ENCODE data around the gene WFDC10A.
"Not testable (repeated sequence)": the region's sequence is repeated elsewhere in the genome, so short reads cannot be mapped to it uniquely, and the experiment has no call there.

Gene WFDC10A

GRCh38 chr20:45649312-45649863, 19.8 kb downstream of the WFDC10A start:
- H3K27ac ChIP-seq: no peak overlapping the region
- TF ChIP-seq, protein P1, sequence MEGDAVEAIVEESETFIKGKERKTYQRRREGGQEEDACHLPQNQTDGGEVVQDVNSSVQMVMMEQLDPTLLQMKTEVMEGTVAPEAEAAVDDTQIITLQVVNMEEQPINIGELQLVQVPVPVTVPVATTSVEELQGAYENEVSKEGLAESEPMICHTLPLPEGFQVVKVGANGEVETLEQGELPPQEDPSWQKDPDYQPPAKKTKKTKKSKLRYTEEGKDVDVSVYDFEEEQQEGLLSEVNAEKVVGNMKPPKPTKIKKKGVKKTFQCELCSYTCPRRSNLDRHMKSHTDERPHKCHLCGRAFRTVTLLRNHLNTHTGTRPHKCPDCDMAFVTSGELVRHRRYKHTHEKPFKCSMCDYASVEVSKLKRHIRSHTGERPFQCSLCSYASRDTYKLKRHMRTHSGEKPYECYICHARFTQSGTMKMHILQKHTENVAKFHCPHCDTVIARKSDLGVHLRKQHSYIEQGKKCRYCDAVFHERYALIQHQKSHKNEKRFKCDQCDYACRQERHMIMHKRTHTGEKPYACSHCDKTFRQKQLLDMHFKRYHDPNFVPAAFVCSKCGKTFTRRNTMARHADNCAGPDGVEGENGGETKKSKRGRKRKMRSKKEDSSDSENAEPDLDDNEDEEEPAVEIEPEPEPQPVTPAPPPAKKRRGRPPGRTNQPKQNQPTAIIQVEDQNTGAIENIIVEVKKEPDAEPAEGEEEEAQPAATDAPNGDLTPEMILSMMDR (conservative IDR thresholded peaks at IDR 0.05): no peak

DNA sequence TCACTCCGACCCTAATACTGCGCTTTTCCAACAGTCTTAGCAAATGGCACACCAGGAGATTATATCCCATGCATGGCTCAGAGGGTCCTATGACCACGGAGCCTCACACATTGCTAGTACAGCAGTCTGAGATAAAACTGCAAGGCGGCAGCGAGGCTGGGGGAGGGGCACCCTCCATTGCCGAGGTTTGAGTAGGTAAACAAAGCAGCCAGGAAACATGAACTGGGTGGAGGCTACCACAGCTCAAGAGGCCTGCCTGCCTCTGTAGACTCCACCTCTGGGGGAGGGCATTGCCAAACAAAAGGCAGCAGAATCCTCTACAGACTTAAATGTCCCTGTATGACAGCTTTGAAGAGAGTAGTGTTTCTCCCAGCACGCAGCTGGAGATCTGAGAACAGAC, 22.2 kb downstream of the WFDC10A start:
- not testable (repeated sequence) for H3K27ac ChIP-seq

DNA sequence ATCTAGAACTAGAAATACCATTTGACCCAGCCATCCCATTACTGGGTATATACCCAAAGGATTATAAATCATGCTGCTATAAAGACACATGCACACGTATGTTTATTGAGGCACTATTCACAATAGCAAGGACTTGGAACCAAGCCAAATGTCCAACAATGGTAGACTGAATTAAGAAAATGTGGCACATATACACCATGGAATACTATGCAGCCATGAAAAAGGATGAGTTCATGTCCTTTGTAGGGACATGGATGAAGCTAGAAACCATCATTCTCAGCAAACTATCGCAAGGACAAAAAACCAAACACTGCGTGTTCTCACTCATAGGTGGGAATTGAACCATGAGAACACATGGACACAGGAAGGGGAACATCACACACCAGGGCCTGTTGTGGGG, 27.5 kb downstream of the WFDC10A start:
- H3K27ac ChIP-seq: not testable (repeated sequence)

DNA sequence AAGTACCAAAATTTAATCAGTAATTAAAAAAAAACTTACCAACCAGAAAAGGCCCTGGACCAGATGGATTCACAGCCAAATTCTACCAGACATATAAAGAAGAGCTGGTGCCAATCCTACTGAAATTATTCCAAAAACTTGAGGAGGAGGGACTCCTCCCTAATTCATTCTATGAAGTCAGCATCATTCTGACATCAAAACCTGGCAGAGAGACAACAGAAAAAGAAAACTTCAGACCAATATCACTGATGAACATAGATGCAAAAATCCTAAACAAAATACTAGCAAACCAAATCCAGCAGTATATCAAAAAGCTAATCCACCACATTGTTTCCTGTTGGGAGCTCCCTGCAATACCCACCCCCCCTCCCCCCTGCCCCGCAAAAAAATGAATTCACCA, 40.6 kb downstream of the WFDC10A start, which contains the start of gene WFDC11:
WFDC11 (minus strand) TSS at position 101 of the 400 bp plus-strand sequence. CDS start 19,639 bp downstream, outside the sequence.
- H3K27ac ChIP-seq: no peak within 1 kb of the TSS
- TF ChIP-seq, protein P1 (conservative IDR thresholded peaks at IDR 0.05): no peak

DNA sequence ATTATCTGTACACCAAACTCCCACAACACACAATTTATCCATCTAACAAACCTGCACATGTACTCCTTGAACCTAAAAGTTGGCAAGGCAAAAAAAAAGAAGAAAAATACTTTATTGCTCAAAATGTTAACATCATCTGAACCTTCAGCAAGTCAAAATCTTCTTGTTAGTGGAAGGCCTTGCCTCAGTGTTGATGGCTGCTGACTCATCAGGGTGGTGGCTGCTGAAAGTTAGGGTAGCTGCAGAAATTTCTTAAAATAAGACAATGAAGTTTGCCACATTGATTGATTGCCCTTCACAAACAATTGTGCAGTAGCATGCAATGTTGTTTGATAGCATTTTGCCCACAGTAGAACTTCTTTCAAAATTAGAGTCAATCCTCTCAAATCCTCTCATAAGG, 43.2 kb downstream of the WFDC10A start:
- H3K27ac ChIP-seq: no peak overlapping the region
- TF ChIP-seq, protein P1 (conservative IDR thresholded peaks at IDR 0.05): no peak

DNA sequence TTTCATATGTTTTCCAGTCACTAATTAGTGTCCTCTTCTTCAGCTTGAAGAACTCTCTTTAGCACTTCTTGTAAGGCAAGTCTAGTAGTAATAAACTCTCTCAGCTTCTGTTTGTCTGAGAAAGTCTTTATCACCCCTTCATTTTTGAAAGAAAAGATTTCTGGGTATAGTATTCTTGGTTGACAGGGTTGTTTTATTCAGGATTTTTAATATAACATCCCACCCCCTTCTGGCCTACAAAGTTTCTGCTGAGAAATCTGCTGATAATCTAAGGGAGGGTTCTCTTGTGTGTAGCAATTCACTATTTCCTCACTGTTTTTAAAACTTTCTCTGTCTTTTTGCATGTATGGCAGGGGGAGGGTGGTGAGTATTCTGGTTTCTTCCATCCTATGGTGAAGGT, 50.1 kb downstream of the WFDC10A start:
- TF ChIP-seq, protein P1 (conservative IDR thresholded peaks at IDR 0.05): no peak
- no peak overlapping the region for H3K27ac ChIP-seq
